Liver (tissue), 3 donors: Measurements from ENCODE around the gene SRGAP3.

Source experiments
- ATF3 ChIP-seq: IDR thresholded peaks from 2 replicates; pipeline ENCODE4 v1.6.1; 2016; ENCODE audit warnings: antibody characterized with exemption
- CTCF ChIP-seq: fragments of 150-350 bp; IDR thresholded peaks from 2 replicates; pipeline ENCODE4 v1.5.1; 2017; ENCODE audit warnings: improper control_type of control experiment, low read depth, low read length; ENCODE audit not compliant: missing input control
- EGR1 ChIP-seq, 2 donors: IDR thresholded peaks; 2 replicates each; pipeline ENCODE4 v1.6.1; 2016 to 2018; ENCODE audit warnings: antibody characterized with exemption in 2 of 2, low read depth in 2 of 2
- FOXA2 ChIP-seq: IDR thresholded peaks from 2 replicates; pipeline ENCODE4 v1.6.1; 2016; ENCODE audit warnings: antibody characterized with exemption
- JUND ChIP-seq, 2 donors: IDR thresholded peaks; 2 replicates each; pipeline ENCODE4 v1.6.1; 2016; ENCODE audit warnings: antibody characterized with exemption in 2 of 2
- MAX ChIP-seq: IDR thresholded peaks from 2 replicates; pipeline ENCODE4 v1.6.1; 2016; ENCODE audit warnings: antibody characterized with exemption
- NR2F2 ChIP-seq: IDR thresholded peaks from 2 replicates; pipeline ENCODE4 v1.6.1; 2016; ENCODE audit warnings: antibody characterized with exemption
- RAD21 ChIP-seq, 2 donors: IDR thresholded peaks; 2 replicates each; pipeline ENCODE4 v1.6.1; 2016; ENCODE audit warnings: antibody characterized with exemption in 2 of 2, mild to moderate bottlenecking in 2 of 2
- REST ChIP-seq: IDR thresholded peaks from 2 replicates; pipeline ENCODE4 v1.6.1; 2016; ENCODE audit warnings: antibody characterized with exemption, mild to moderate bottlenecking
- SP1 ChIP-seq: IDR thresholded peaks from 2 replicates; pipeline ENCODE4 v1.6.1; 2018; ENCODE audit warnings: antibody characterized with exemption, mild to moderate bottlenecking
- TAF1 ChIP-seq: conservative IDR thresholded peaks from 2 replicates; pipeline ENCODE4 v1.6.1; 2016; ENCODE audit warnings: antibody characterized with exemption, mild to moderate bottlenecking
- YY1 ChIP-seq: IDR thresholded peaks from 2 replicates; pipeline ENCODE4 v1.6.1; 2016; ENCODE audit warnings: antibody characterized with exemption, mild to moderate bottlenecking
- donor health status: healthy.
- donor health status: healthy.

- TF ChIP-seq EGR1 (IDR thresholded peaks at IDR 0.05; ENCODE audit: low read depth in 2 of 2) = no peak
- TF ChIP-seq CTCF = no peak
- no peak for TF ChIP-seq NR2F2
- TF ChIP-seq JUND (IDR thresholded peaks at IDR 0.05) = no peak
- TF ChIP-seq TAF1 = no peak
- no peak for TF ChIP-seq MAX
- no peak for TF ChIP-seq SP1
- TF ChIP-seq YY1 = no peak
- TF ChIP-seq REST = no peak
- no peak for TF ChIP-seq FOXA2
- no peak for TF ChIP-seq RAD21 (IDR thresholded peaks at IDR 0.05)
- TF ChIP-seq ATF3 = no peak
These were observed 79.2 kb downstream of the SRGAP3 start for GRCh38 chr3:9169956-9170850.
